ENCODE data around the gene HMCN1. TPM values are rescaled to one million over a fixed set of nuclear protein-coding genes. Genes with fewer than 3 reads are reported as not detected.

Gene HMCN1
- total and polyA plus RNA-seq, 4 donors: 3.2 to 149 (median 15.4) TPM

- H3K9me3 ChIP-seq (ENCODE audit: control insufficient read depth in 4 of 4, insufficient read depth in 3 of 4, low read length in 3 of 4): no peaks in the 10 kb centered on the region
- DNase-seq (no peak), ATAC-seq (ENCODE audit: insufficient read depth, low FRiP score) (no peak)
- H3K27me3 ChIP-seq (ENCODE audit: control insufficient read depth in 3 of 3, insufficient read depth in 3 of 3, low read length in 2 of 3): no peaks in the 10 kb centered on the region
- 79 to 93% methylated on average over 3 of the region's 3 CpGs for WGBS, 2 donors
- H3K9ac ChIP-seq (ENCODE audit: insufficient read depth in 1 of 2, low read length in 2 of 2): no peak overlapping the region
- peaks cover 0 to 14% (median 3%) of the 10 kb centered on the region in 4 donors for H3K36me3 ChIP-seq (ENCODE audit: control insufficient read depth in 4 of 4, insufficient read depth in 4 of 4, low read length in 4 of 4)
- no peak overlapping the region for H3K27ac ChIP-seq (ENCODE audit: low read depth in 1 of 2, low read length in 1 of 2)
- H3K4me3 ChIP-seq: no peak overlapping the region
- H3K4me1 ChIP-seq (ENCODE audit: control insufficient read depth in 5 of 5, insufficient read depth in 5 of 5, low read length in 5 of 5): no peaks in the 10 kb centered on the region
- TF ChIP-seq, protein P1, sequence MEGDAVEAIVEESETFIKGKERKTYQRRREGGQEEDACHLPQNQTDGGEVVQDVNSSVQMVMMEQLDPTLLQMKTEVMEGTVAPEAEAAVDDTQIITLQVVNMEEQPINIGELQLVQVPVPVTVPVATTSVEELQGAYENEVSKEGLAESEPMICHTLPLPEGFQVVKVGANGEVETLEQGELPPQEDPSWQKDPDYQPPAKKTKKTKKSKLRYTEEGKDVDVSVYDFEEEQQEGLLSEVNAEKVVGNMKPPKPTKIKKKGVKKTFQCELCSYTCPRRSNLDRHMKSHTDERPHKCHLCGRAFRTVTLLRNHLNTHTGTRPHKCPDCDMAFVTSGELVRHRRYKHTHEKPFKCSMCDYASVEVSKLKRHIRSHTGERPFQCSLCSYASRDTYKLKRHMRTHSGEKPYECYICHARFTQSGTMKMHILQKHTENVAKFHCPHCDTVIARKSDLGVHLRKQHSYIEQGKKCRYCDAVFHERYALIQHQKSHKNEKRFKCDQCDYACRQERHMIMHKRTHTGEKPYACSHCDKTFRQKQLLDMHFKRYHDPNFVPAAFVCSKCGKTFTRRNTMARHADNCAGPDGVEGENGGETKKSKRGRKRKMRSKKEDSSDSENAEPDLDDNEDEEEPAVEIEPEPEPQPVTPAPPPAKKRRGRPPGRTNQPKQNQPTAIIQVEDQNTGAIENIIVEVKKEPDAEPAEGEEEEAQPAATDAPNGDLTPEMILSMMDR (IDR thresholded peaks at IDR 0.05; ENCODE audit: control extremely low read depth, extremely low read depth): no peak
Observed at GRCh38 chr1:186164773-186165172, 430.6 kb downstream of the HMCN1 start.

GRCh38 chr1:186165303-186165702, 431.1 kb downstream of the HMCN1 start:
- TF ChIP-seq, protein P1 (IDR thresholded peaks at IDR 0.05; ENCODE audit: control extremely low read depth, extremely low read depth): no peak
- ATAC-seq (ENCODE audit: insufficient read depth, low FRiP score): no peak

GRCh38 chr1:186167096-186167668, 433.0 kb downstream of the HMCN1 start:
- Histone ChIP-seq H3K27ac (ENCODE audit: low read depth in 1 of 2, low read length in 1 of 2) (no peak overlapping the region), H3K9me3 (ENCODE audit: control insufficient read depth in 4 of 4, insufficient read depth in 3 of 4, low read length in 3 of 4) (no peaks in the 10 kb centered on the region), H3K27me3 (ENCODE audit: control insufficient read depth in 3 of 3, insufficient read depth in 3 of 3, low read length in 2 of 3) (no peaks in the 10 kb centered on the region), H3K4me1 (ENCODE audit: control insufficient read depth in 5 of 5, insufficient read depth in 5 of 5, low read length in 5 of 5) (no peaks in the 10 kb centered on the region), H3K36me3 (ENCODE audit: control insufficient read depth in 4 of 4, insufficient read depth in 4 of 4, low read length in 4 of 4) (peaks cover 0 to 20% (median 3%) of the 10 kb centered on the region in 4 donors), H3K4me3 (no peak overlapping the region), H3K9ac (ENCODE audit: insufficient read depth in 1 of 2, low read length in 2 of 2) (no peak overlapping the region)
- TF ChIP-seq, protein P1 (IDR thresholded peaks at IDR 0.05; ENCODE audit: control extremely low read depth, extremely low read depth): no peak
- ATAC-seq (ENCODE audit: insufficient read depth, low FRiP score): no peak
- 91 to 98% methylated on average over 5 of the region's 5 CpGs for WGBS, 2 donors
- no peak for DNase-seq

More at GRCh38 chr1:186165303-186165702, 431.1 kb downstream of the HMCN1 start:
- WGBS, 2 donors: 64 to 81% methylated on average over 1 of the region's 1 CpG
- Histone ChIP-seq H3K27me3 (ENCODE audit: control insufficient read depth in 3 of 3, insufficient read depth in 3 of 3, low read length in 2 of 3) (no peaks in the 10 kb centered on the region), H3K36me3 (ENCODE audit: control insufficient read depth in 4 of 4, insufficient read depth in 4 of 4, low read length in 4 of 4) (peaks cover 0 to 14% (median 3%) of the 10 kb centered on the region in 4 donors), H3K4me3 (no peak overlapping the region), H3K27ac (ENCODE audit: low read depth in 1 of 2, low read length in 1 of 2) (no peak overlapping the region), H3K9me3 (ENCODE audit: control insufficient read depth in 4 of 4, insufficient read depth in 3 of 4, low read length in 3 of 4) (no peaks in the 10 kb centered on the region), H3K9ac (ENCODE audit: insufficient read depth in 1 of 2, low read length in 2 of 2) (no peak overlapping the region), H3K4me1 (ENCODE audit: control insufficient read depth in 5 of 5, insufficient read depth in 5 of 5, low read length in 5 of 5) (no peaks in the 10 kb centered on the region)
- DNase-seq: no peak

DNA sequence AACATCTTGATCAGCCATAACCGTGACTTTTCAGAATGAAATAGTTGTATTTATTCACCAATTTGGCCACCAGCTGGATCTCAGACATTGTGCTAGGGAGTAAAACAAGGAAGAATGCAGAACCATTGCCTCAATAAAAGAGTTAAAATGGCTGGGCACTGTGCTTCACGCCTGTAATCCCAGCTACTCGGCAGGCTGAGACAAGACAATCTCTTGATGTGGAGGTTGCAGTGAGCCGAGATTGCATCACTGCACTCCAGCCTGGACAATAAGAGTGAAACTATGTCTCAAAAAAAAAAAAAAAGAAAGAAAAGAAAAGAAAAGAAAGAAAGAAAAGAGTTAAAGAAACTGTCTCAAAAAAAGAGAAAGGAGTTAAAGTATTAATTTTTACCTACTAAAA, 441.4 kb downstream of the HMCN1 start:
- Histone ChIP-seq H3K9ac (ENCODE audit: insufficient read depth in 1 of 2, low read length in 2 of 2) (no peak overlapping the region), H3K27ac (ENCODE audit: low read depth in 1 of 2, low read length in 1 of 2) (no peak overlapping the region), H3K4me1 (ENCODE audit: control insufficient read depth in 5 of 5, insufficient read depth in 5 of 5, low read length in 5 of 5) (no peaks in the 10 kb centered on the region), H3K9me3 (ENCODE audit: control insufficient read depth in 4 of 4, insufficient read depth in 3 of 4, low read length in 3 of 4) (no peaks in the 10 kb centered on the region), H3K4me3 (no peak overlapping the region), H3K36me3 (ENCODE audit: control insufficient read depth in 4 of 4, insufficient read depth in 4 of 4, low read length in 4 of 4) (peaks cover 0 to 6% (median 1%) of the 10 kb centered on the region in 4 donors), H3K27me3 (ENCODE audit: control insufficient read depth in 3 of 3, insufficient read depth in 3 of 3, low read length in 2 of 3) (no peaks in the 10 kb centered on the region)
- TF ChIP-seq, protein P1 (IDR thresholded peaks at IDR 0.05; ENCODE audit: control extremely low read depth, extremely low read depth): no peak
- DNase-seq: no peak
- 75 to 84% methylated on average over 4 of the region's 4 CpGs for WGBS, 2 donors
- no peak for ATAC-seq (ENCODE audit: insufficient read depth, low FRiP score)

Data from lung (tissue), 12 donors.